Astrocyte (in vitro differentiated cells and primary cell): ENCODE data around the gene ACTN4. TPM values are rescaled to one million over a fixed set of nuclear protein-coding genes. Genes with fewer than 3 reads are reported as not detected.

Experiments
- DNase-seq: peaks from one replicate; pipeline ENCODE4 v3.0.0-alpha.2; 2010; ENCODE audit warnings: low read depth
- FAIRE-seq: peaks from 2 replicates; lab custom pipeline; 2011; peaks lifted over from hg19 to GRCh38; lab: Jason Lieb, UNC
- H2AFZ ChIP-seq: 2 replicates; pipeline ENCODE4 v1.6.0; 2012; ENCODE audit warnings: low read depth, low read length, inconsistent platforms
- H3K27ac ChIP-seq: 2 replicates; pipeline ENCODE4 v1.5.1; 2011; ENCODE audit warnings: low read depth, low read length, inconsistent platforms
- H3K27me3 ChIP-seq: 2 replicates; pipeline ENCODE4 v1.6.0; 2011; ENCODE audit warnings: low read length, inconsistent platforms; ENCODE audit not compliant: insufficient read depth
- H3K36me3 ChIP-seq: 2 replicates; pipeline ENCODE4 v1.5.1; 2011; ENCODE audit warnings: low read length, inconsistent platforms; ENCODE audit not compliant: insufficient read depth
- H3K4me1 ChIP-seq: 2 replicates; pipeline ENCODE4 v1.5.1; 2011; ENCODE audit warnings: low read length, inconsistent platforms; ENCODE audit not compliant: insufficient read depth
- H3K4me2 ChIP-seq: 2 replicates; pipeline ENCODE4 v1.6.0; 2012; ENCODE audit warnings: low read length, inconsistent platforms
- H3K4me3 ChIP-seq: 2 replicates; pipeline ENCODE4 v1.5.1; 2011; ENCODE audit warnings: low read depth, mild to moderate bottlenecking, low read length, inconsistent platforms; ENCODE audit not compliant: insufficient read depth
- H3K79me2 ChIP-seq: 2 replicates; pipeline ENCODE4 v1.6.0; 2012; ENCODE audit warnings: mild to moderate bottlenecking, low read length, inconsistent platforms; ENCODE audit not compliant: insufficient read depth
- H3K9ac ChIP-seq: 2 replicates; pipeline ENCODE4 v1.6.0; 2012; ENCODE audit warnings: mild to moderate bottlenecking, low read length, inconsistent platforms
- H3K9me3 ChIP-seq: 2 replicates; pipeline ENCODE4 v1.5.1; 2012; ENCODE audit warnings: low read depth, mild to moderate bottlenecking, low read length, inconsistent platforms; ENCODE audit not compliant: insufficient read depth
- H4K20me1 ChIP-seq: 2 replicates; pipeline ENCODE4 v1.6.0; 2012; ENCODE audit warnings: low read length, inconsistent platforms; ENCODE audit not compliant: insufficient read depth
- H3K27ac Mint-ChIP-seq: one replicate; pipeline ENCODE4 v1.8.0; 2021; ENCODE audit warnings: mild to moderate bottlenecking, mixed read lengths; ENCODE audit not compliant: unreplicated experiment
- H3K27me3 Mint-ChIP-seq: one replicate; pipeline ENCODE4 v1.8.0; 2021; ENCODE audit warnings: low read depth, mixed read lengths; ENCODE audit not compliant: unreplicated experiment
- H3K36me3 Mint-ChIP-seq: one replicate; pipeline ENCODE4 v1.8.0; 2021; ENCODE audit warnings: low read depth, mixed read lengths; ENCODE audit not compliant: unreplicated experiment
- H3K4me1 Mint-ChIP-seq: one replicate; pipeline ENCODE4 v1.8.0; 2021; ENCODE audit warnings: low read depth, mixed read lengths; ENCODE audit not compliant: unreplicated experiment
- H3K4me3 Mint-ChIP-seq: one replicate; pipeline ENCODE4 v1.8.0; 2021; ENCODE audit warnings: mild to moderate bottlenecking, moderate library complexity, mixed read lengths; ENCODE audit not compliant: unreplicated experiment
- H3K9me3 Mint-ChIP-seq: one replicate; pipeline ENCODE4 v1.8.0; 2021; ENCODE audit warnings: mild to moderate bottlenecking, mixed read lengths; ENCODE audit not compliant: unreplicated experiment
- EZH2 ChIP-seq: IDR thresholded peaks from 2 replicates; pipeline ENCODE4 v1.6.1; 2012; ENCODE audit warnings: mild to moderate bottlenecking, low read length, inconsistent platforms; ENCODE audit not compliant: insufficient read depth
- total RNA-seq: library from RNA; stranded (reverse); gene quantifications from 2 replicates; pipeline ENCODE4 v1.2.1, GENCODE V29; 2021
- TF ChIP-seq, protein P1 (sequence below): IDR thresholded peaks from 2 replicates; pipeline ENCODE4 v1.5.1; 2011; ENCODE audit warnings: low read depth, mild to moderate bottlenecking, inconsistent platforms, low read length, moderate library complexity; ENCODE audit not compliant: insufficient read depth

ACTN4 gene
- total RNA-seq, 1 donor from 2014 or later, result 879 TPM

DNA sequence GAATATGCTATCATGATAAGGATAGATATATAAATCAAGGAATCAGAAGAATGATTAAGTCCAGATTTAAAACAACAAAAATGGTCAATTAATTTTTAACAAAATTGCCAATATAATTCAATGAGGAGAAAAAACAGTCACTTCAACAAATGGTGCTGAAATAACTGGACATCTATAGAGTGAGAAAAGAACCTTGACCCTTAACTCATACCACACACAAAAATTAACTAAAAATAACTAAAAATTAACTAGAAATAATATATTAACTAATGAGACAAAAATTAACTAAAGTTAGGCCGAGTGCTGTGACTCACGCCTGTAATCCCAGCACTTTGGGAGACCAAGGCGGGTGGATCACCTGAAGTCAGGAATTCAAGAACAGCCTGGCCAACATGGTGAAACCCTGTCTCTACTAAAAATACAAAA, 116.4 kb downstream of the ACTN4 start:
- TF ChIP-seq, protein P1, sequence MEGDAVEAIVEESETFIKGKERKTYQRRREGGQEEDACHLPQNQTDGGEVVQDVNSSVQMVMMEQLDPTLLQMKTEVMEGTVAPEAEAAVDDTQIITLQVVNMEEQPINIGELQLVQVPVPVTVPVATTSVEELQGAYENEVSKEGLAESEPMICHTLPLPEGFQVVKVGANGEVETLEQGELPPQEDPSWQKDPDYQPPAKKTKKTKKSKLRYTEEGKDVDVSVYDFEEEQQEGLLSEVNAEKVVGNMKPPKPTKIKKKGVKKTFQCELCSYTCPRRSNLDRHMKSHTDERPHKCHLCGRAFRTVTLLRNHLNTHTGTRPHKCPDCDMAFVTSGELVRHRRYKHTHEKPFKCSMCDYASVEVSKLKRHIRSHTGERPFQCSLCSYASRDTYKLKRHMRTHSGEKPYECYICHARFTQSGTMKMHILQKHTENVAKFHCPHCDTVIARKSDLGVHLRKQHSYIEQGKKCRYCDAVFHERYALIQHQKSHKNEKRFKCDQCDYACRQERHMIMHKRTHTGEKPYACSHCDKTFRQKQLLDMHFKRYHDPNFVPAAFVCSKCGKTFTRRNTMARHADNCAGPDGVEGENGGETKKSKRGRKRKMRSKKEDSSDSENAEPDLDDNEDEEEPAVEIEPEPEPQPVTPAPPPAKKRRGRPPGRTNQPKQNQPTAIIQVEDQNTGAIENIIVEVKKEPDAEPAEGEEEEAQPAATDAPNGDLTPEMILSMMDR, result no peak
- TF ChIP-seq EZH2, result no peak
- no peak overlapping the region for H3K4me2 ChIP-seq
- Mint-ChIP-seq H3K36me3 (no peaks in the 10 kb centered on the region), H3K4me3 (no peak overlapping the region), H3K27me3 (peaks cover 3% of the 10 kb centered on the region), H3K9me3 (no peaks in the 10 kb centered on the region), H3K27ac (no peak overlapping the region), H3K4me1 (no peaks in the 10 kb centered on the region)
- FAIRE-seq (no peak), DNase-seq (no peak)
- H4K20me1 ChIP-seq, result no peaks in the 10 kb centered on the region
- H3K4me1 ChIP-seq, result no peaks in the 10 kb centered on the region
- no peak overlapping the region for H3K4me3 ChIP-seq
- no peaks in the 10 kb centered on the region for H3K79me2 ChIP-seq
- H2AFZ ChIP-seq, result no peak overlapping the region
- H3K27ac ChIP-seq, result no peak overlapping the region
- no peak overlapping the region for H3K9ac ChIP-seq
- no peaks in the 10 kb centered on the region for H3K9me3 ChIP-seq
- no peaks in the 10 kb centered on the region for H3K27me3 ChIP-seq
- no peaks in the 10 kb centered on the region for H3K36me3 ChIP-seq

DNA sequence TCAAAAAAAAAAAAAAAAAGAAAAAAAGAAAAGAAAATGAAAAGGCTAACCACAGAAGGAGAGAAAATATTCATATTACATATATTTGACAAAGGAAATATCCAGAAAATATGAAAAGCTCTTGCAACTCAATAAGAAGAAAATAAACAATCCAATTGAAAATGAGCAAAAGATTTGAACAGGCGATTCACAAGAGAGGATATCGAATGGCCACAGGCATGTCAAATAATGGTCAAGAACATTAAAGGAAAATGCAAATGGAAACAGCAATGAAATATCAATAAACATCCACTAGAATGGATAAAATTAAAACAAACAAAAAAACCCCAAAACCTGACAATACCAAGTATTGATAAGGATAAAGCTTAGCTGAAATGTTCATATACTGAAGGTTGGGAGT, 117.8 kb downstream of the ACTN4 start:
- Mint-ChIP-seq H3K4me1 (no peaks in the 10 kb centered on the region), H3K36me3 (no peaks in the 10 kb centered on the region), H3K4me3 (no peak overlapping the region), H3K27me3 (peaks cover 5% of the 10 kb centered on the region), H3K9me3 (peaks cover 3% of the 10 kb centered on the region), H3K27ac (no peak overlapping the region)
- no peaks in the 10 kb centered on the region for H3K4me1 ChIP-seq
- no peak overlapping the region for H3K4me3 ChIP-seq
- H3K9ac ChIP-seq, result no peak overlapping the region
- TF ChIP-seq, protein P1, result no peak
- TF ChIP-seq EZH2, result no peak
- DNase-seq (no peak), FAIRE-seq (no peak)
- H3K27ac ChIP-seq, result no peak overlapping the region
- H3K79me2 ChIP-seq, result no peaks in the 10 kb centered on the region
- no peaks in the 10 kb centered on the region for H4K20me1 ChIP-seq
- no peaks in the 10 kb centered on the region for H3K27me3 ChIP-seq
- H3K36me3 ChIP-seq, result no peaks in the 10 kb centered on the region
- H3K4me2 ChIP-seq, result no peak overlapping the region
- H3K9me3 ChIP-seq, result no peaks in the 10 kb centered on the region
- H2AFZ ChIP-seq, result no peak overlapping the region

DNA sequence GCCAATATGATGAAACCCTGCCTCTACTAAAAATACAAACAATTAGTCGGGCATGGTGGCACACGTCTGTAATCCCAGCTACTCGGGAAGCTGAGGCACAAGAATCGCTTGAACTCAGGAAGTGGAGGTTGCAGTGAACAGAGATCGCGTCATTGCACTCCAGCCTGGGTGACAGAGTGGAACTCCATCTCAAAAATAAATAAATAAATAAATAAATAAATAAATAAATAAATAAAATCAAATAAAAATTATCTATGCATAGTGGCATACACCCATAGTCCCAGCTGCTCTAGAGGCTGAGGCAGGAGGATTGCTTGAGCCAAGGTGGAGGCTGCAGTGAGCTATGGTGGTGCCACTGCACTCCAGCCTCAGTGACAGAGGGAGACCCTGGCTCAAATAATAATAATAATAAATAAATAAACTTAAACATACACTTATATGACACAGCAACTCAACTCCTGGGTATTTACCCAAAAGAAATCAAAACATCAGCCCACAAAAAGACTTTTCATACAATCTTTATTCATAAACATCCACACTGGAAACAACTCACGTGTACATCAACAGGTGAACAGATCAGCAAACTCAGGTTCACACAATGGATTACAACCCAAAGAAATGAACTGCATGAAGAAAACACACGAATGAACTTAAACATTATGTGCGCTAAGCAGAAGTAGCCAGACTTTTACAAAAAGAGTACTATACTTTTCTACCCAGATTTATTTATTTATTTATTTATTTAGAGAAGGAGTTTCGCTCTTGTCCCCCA, 119.0 kb downstream of the ACTN4 start:
- no peak overlapping the region for H3K4me3 ChIP-seq
- H3K36me3 ChIP-seq, result no peaks in the 10 kb centered on the region
- H3K9ac ChIP-seq, result no peak overlapping the region
- H3K27me3 ChIP-seq, result no peaks in the 10 kb centered on the region
- Mint-ChIP-seq H3K4me3 (no peak overlapping the region), H3K27ac (no peak overlapping the region), H3K9me3 (peaks cover 3% of the 10 kb centered on the region), H3K27me3 (peaks cover 5% of the 10 kb centered on the region), H3K36me3 (no peaks in the 10 kb centered on the region), H3K4me1 (no peaks in the 10 kb centered on the region)
- no peak overlapping the region for H2AFZ ChIP-seq
- H4K20me1 ChIP-seq, result no peaks in the 10 kb centered on the region
- no peak overlapping the region for H3K4me2 ChIP-seq
- H3K9me3 ChIP-seq, result no peaks in the 10 kb centered on the region
- H3K27ac ChIP-seq, result no peak overlapping the region
- no peaks in the 10 kb centered on the region for H3K79me2 ChIP-seq
- no peaks in the 10 kb centered on the region for H3K4me1 ChIP-seq
- no peak for FAIRE-seq
- TF ChIP-seq, protein P1, result no peak
- TF ChIP-seq EZH2, result no peak
- no peak for DNase-seq
